ENCODE measurements around the gene SIK2.

The SIK2 gene

GRCh38 chr11:111759376-111759775 lies 157.1 kb downstream of the SIK2 start:
- no peak for TF ChIP-seq CTCF (IDR thresholded peaks at IDR 0.05; ENCODE audit: borderline replicate concordance, control extremely low read depth, extremely low read depth, insufficient read depth, missing control alignments)
- in situ Hi-C loops (cut with MboI; ENCODE audit: low sequenced_read_pairs, unreplicated experiment), result no loop called here
- no peak for DNase-seq (ENCODE audit: low spot score)

GRCh38 chr11:111759778-111760407 lies 157.6 kb downstream of the SIK2 start:
- in situ Hi-C loops (cut with MboI; ENCODE audit: low sequenced_read_pairs, unreplicated experiment), result loop anchor here (10.0 kb wide), 1 partner anchor 155 kb away; the partner anchor contains the start of gene SIK2
- no peak for DNase-seq (ENCODE audit: low spot score)
- no peak for TF ChIP-seq CTCF (IDR thresholded peaks at IDR 0.05; ENCODE audit: borderline replicate concordance, control extremely low read depth, extremely low read depth, insufficient read depth, missing control alignments)

DNA sequence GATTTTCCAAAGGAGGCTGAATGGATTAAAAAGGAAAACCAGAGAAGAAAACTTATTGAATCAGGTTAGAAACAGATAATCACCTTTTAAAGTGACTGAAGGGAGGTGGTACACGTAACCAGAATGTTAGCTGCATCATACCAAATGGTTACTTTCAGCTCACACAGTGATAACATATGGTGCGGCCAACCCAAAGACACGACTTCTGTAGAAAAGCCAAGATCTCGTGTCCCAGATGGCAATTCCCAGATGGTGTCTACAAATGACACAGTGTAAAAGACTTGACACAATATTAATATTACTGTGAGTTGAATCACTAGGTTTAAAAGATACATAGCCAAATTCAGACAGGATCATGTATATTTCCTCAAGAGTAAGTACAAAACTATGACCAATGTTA lies 158.8 kb downstream of the SIK2 start:
- in situ Hi-C loops (cut with MboI; ENCODE audit: low sequenced_read_pairs, unreplicated experiment), result loop anchor here (10.0 kb wide), 1 partner anchor 156 kb away; the partner anchor contains the start of gene SIK2
- TF ChIP-seq CTCF (IDR thresholded peaks at IDR 0.05; ENCODE audit: borderline replicate concordance, control extremely low read depth, extremely low read depth, insufficient read depth, missing control alignments), result no peak
- no peak for DNase-seq (ENCODE audit: low spot score)

DNA sequence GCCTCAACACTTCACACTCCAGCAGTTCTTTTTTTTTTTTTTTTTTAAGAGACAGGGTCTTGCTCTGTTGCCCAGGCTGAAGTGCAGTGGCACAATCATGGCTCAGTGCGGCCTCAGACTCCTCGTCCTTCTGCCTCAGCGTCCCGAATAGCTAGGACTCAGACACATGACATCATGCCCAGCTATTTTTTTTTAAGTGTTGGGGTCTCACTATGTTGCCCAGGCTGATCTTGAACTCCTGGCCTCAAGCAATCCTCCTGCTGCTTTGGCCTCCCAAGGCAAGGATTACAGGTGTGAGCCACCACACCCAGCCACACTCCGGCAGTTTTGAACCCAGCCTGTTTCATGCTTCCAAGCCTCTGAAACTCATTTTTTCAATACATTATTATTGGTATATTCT lies 160.3 kb downstream of the SIK2 start:
- in situ Hi-C loops (cut with MboI; ENCODE audit: low sequenced_read_pairs, unreplicated experiment), result loop anchor here (10.0 kb wide), 1 partner anchor 158 kb away; the partner anchor contains the start of gene SIK2
- TF ChIP-seq CTCF (IDR thresholded peaks at IDR 0.05; ENCODE audit: borderline replicate concordance, control extremely low read depth, extremely low read depth, insufficient read depth, missing control alignments), result no peak
- DNase-seq (ENCODE audit: low spot score), result no peak

DNA sequence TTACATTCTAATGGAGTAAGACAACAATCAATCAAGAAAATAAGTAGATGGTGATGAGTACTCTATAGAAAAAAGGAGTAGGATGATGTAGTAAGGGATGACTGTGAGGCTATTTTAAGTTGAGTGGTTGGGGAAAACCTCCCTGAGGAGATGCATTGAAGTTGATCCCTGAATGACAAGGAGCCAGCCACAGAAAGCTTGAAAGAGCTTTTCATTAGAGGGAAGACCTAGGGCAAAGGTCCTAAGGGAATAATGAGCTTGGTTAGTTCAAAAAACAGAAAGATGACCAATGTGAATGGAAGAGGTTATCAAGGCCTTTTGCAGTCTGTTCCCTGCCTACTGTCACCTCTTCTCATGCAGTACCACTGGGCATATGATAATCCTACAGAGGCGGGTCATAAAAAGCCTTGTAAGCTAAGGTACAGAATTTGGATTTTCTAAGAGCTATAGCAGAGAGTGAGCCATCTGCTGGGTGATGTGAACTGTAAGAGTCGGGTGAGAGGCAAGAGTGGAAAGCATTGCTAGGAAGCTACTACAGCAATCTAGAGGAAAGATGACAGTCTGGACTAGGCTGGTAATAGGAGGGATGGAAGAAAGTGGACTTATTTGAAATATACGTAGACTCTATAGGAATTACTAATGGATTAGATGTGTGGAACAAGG lies 160.9 kb downstream of the SIK2 start:
- in situ Hi-C loops (cut with MboI; ENCODE audit: low sequenced_read_pairs, unreplicated experiment), result loop anchor here (10.0 kb wide), 1 partner anchor 158 kb away; the partner anchor contains the start of gene SIK2
- DNase-seq (ENCODE audit: low spot score), result no peak
- TF ChIP-seq CTCF (IDR thresholded peaks at IDR 0.05; ENCODE audit: borderline replicate concordance, control extremely low read depth, extremely low read depth, insufficient read depth, missing control alignments), result no peak

GRCh38 chr11:111764621-111765020 lies 162.4 kb downstream of the SIK2 start:
- in situ Hi-C loops (cut with MboI; ENCODE audit: low sequenced_read_pairs, unreplicated experiment), result loop anchor here (10.0 kb wide), 1 partner anchor 160 kb away; the partner anchor contains the start of gene SIK2
- no peak for TF ChIP-seq CTCF (IDR thresholded peaks at IDR 0.05; ENCODE audit: borderline replicate concordance, control extremely low read depth, extremely low read depth, insufficient read depth, missing control alignments)
- no peak for DNase-seq (ENCODE audit: low spot score)
